MCF 10A (cell line): Measurements from ENCODE around the gene SLC9A4. TPM values are rescaled to one million over a fixed set of nuclear protein-coding genes. Genes with fewer than 3 reads are reported as not detected.

ENCODE experiments used
- BruUV-seq: library from RNA; stranded (reverse); fragments of 400-500 nt; replicated peaks from 2 replicates; lab custom pipeline; 2021; lab: Mats Ljungman, UMichigan
- CTCF ChIA-PET: fragments of 300-600 bp; sonication (Branson Sonifier 250); formaldehyde crosslinking; extraction: SDS; loops from one replicate; lab custom pipeline; 2021; ENCODE audit warnings: antibody characterized with exemption, inconsistent platforms; lab: Yijun Ruan, JAX
- POLR2A ChIA-PET: fragments of 300-600, 350-650 bp; sonication (Branson Sonifier 250); formaldehyde crosslinking; extraction: SDS; loops from one replicate; lab custom pipeline; 2020; ENCODE audit warnings: antibody characterized with exemption, inconsistent platforms; lab: Yijun Ruan, JAX
- DNase-seq: peaks from one replicate; pipeline ENCODE4 v3.0.0-alpha.2; 2018; ENCODE audit not compliant: unreplicated experiment
- H3K27ac Mint-ChIP-seq: one replicate; pipeline ENCODE4 v1.8.0; 2022; ENCODE audit warnings: mild to moderate bottlenecking, low read depth, mixed read lengths; ENCODE audit not compliant: unreplicated experiment
- H3K27me3 Mint-ChIP-seq: one replicate; pipeline ENCODE4 v1.8.0; 2022; ENCODE audit warnings: mixed read lengths; ENCODE audit not compliant: insufficient read depth, unreplicated experiment
- H3K36me3 Mint-ChIP-seq: one replicate; pipeline ENCODE4 v1.8.0; 2022; ENCODE audit warnings: mild to moderate bottlenecking, moderate library complexity, mixed read lengths; ENCODE audit not compliant: insufficient read depth, unreplicated experiment
- H3K4me1 Mint-ChIP-seq: one replicate; pipeline ENCODE4 v1.8.0; 2022; ENCODE audit warnings: mixed read lengths; ENCODE audit not compliant: insufficient read depth, unreplicated experiment
- H3K4me3 Mint-ChIP-seq: one replicate; pipeline ENCODE4 v1.8.0; 2022; ENCODE audit warnings: mild to moderate bottlenecking, moderate library complexity, mixed read lengths; ENCODE audit not compliant: unreplicated experiment
- H3K9me3 Mint-ChIP-seq: one replicate; pipeline ENCODE4 v1.8.0; 2022; ENCODE audit warnings: mixed read lengths; ENCODE audit not compliant: unreplicated experiment
- intact Hi-C: fragments of 100-400 bp; cut with micrococcal nuclease; formaldehyde crosslinking; loops from 2 replicates; pipeline ENCODE4 v1.14.1; 2022
- total RNA-seq: library from RNA; stranded (reverse); gene quantifications from 2 replicates; pipeline ENCODE4 v1.2.3, GENCODE V29; 2022
- TF ChIP-seq, protein P1 (sequence below): fragments of 200-600 bp; IDR thresholded peaks from one replicate; pipeline ENCODE4 v1.8.0; 2022; ENCODE audit warnings: antibody characterized with exemption, mild to moderate bottlenecking; ENCODE audit not compliant: unreplicated experiment

Gene SLC9A4
- total RNA-seq, 1 experiment from 2014 or later, result 0.07 TPM

DNA sequence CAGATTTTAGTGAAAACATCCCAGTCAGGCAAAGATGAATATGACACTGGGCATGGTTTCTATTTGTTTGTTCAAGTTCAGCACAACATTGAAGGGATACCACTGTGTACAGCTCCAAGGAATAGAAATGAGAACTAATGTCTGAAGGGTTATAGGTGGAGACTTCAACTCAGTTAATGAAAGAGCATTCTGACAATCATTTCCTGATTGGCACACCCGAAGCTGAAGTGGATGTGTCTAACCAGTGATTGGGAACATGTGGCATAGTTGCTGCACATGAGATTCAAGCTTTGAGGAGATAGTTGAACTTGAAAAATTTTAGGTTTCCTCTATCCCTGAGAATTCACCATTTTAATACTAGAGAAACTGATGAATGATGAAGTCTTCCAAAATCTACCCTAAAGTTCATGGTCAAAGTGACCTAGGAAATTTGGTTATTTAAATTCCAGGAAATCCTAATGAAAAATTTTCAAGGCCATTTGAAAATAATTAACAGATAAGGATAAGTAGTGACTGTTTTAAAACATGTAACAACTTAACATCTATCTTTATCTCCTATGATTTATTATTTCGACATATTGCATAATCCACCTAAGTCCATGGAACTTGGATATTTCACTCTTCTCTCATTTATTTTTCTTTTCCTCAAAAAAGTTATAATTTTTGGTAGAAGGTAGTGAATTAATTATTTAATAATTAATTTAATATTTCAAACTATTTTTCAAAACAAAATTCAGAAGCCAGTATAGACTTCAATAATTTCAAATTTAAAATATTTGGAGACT lies 38.0 kb downstream of the SLC9A4 start:
- peaks cover 24% of the 10 kb centered on the region for H3K4me1 Mint-ChIP-seq
- CTCF ChIA-PET, result no interaction called here
- H3K4me3 Mint-ChIP-seq, result no peak overlapping the region
- POLR2A ChIA-PET, result no interaction called here
- DNase-seq, result no peak
- H3K27me3 Mint-ChIP-seq, result no peaks in the 10 kb centered on the region
- no peaks in the 10 kb centered on the region for H3K36me3 Mint-ChIP-seq
- TF ChIP-seq, protein P1, sequence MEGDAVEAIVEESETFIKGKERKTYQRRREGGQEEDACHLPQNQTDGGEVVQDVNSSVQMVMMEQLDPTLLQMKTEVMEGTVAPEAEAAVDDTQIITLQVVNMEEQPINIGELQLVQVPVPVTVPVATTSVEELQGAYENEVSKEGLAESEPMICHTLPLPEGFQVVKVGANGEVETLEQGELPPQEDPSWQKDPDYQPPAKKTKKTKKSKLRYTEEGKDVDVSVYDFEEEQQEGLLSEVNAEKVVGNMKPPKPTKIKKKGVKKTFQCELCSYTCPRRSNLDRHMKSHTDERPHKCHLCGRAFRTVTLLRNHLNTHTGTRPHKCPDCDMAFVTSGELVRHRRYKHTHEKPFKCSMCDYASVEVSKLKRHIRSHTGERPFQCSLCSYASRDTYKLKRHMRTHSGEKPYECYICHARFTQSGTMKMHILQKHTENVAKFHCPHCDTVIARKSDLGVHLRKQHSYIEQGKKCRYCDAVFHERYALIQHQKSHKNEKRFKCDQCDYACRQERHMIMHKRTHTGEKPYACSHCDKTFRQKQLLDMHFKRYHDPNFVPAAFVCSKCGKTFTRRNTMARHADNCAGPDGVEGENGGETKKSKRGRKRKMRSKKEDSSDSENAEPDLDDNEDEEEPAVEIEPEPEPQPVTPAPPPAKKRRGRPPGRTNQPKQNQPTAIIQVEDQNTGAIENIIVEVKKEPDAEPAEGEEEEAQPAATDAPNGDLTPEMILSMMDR, result no peak
- no peak overlapping the region for H3K27ac Mint-ChIP-seq
- intact Hi-C loops, result no loop called here
- no TSS peak for BruUV-seq
- peaks cover 9% of the 10 kb centered on the region for H3K9me3 Mint-ChIP-seq

DNA sequence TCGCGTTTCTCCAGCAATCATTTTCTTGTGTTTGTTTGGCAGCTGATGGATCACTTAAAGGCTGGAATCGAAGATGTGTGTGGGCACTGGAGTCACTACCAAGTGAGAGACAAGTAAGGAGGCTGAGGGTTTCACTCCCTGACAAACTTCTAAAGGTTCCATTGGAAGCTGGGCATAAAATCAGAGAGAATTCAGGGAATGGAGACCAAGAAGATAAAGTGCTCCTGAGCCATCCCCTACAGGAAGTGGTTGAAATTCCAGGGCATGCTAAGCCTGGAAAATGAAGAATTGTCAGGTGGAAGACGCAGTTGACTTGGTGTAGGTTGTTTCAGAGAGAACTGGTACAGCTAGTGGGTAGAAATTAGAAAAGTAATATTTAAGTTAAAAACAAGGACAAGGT lies 39.1 kb downstream of the SLC9A4 start:
- H3K27me3 Mint-ChIP-seq, result no peaks in the 10 kb centered on the region
- TF ChIP-seq, protein P1, result no peak

DNA sequence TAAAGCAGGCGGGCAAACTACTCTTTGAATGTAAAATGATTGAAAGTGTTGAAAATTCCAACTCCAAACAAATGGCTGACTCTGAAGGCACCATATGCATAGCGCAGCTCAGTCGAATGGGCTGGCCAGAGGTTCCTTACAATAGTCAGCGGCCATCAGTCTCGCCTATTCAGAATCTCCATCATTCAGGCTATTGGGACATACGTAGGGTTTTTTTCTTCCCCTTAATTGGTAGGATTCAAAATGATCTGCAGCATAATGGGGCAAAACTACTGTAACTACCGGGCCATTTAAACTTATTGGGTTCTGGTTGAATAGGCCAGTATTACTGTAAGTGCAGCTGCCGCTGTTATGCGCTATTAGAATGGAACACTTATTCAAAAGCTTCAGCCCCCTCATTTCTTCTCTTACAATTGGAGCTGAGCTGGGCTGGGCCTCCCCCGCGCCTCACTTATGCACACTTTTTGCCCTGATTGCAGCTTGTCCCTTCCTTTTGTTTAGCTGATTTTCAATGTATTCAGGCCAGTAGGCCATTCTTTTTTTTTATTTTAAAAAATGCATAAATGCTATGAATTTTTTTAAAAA lies 40.4 kb downstream of the SLC9A4 start:
- CTCF ChIA-PET, result interaction anchor here (0.6 to 3.0 kb wide), 7 partner anchors 10 to 1582 kb away, joined by 3 to 23 read pairs (median 3); partner anchors contain the start of gene SLC9A4
- Mint-ChIP-seq H3K4me3 (no peak overlapping the region), H3K27me3 (no peaks in the 10 kb centered on the region), H3K36me3 (no peaks in the 10 kb centered on the region), H3K9me3 (peaks cover 9% of the 10 kb centered on the region), H3K4me1 (peaks cover 24% of the 10 kb centered on the region), H3K27ac (peak overlapping the region; percentile 24)
- no TSS peak for BruUV-seq
- intact Hi-C loops, result no loop called here
- TF ChIP-seq, protein P1, result no peak
- POLR2A ChIA-PET, result interaction anchor here (0.9 to 1.2 kb wide), 3 partner anchors 10 to 555 kb away, joined by 3 to 4 read pairs (median 4); no protein-coding TSS in a partner anchor
- no peak for DNase-seq

More for the DNA sequence above, 39.1 kb downstream of the SLC9A4 start:
- peaks cover 9% of the 10 kb centered on the region for H3K9me3 Mint-ChIP-seq
- H3K36me3 Mint-ChIP-seq, result no peaks in the 10 kb centered on the region
- peaks cover 24% of the 10 kb centered on the region for H3K4me1 Mint-ChIP-seq
- no peak for DNase-seq
- no peak overlapping the region for H3K4me3 Mint-ChIP-seq
- POLR2A ChIA-PET, result no interaction called here
- BruUV-seq, result no TSS peak
- H3K27ac Mint-ChIP-seq, result no peak overlapping the region
- intact Hi-C loops, result no loop called here
- CTCF ChIA-PET, result interaction anchor here (0.8 to 3.0 kb wide), 4 partner anchors 11 to 242 kb away, joined by 3 to 23 read pairs (median 4); partner anchors contain the start of gene SLC9A4
